ENCODE measurements around the gene TMEM54.

Gene TMEM54, protein sequence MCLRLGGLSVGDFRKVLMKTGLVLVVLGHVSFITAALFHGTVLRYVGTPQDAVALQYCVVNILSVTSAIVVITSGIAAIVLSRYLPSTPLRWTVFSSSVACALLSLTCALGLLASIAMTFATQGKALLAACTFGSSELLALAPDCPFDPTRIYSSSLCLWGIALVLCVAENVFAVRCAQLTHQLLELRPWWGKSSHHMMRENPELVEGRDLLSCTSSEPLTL

DNA sequence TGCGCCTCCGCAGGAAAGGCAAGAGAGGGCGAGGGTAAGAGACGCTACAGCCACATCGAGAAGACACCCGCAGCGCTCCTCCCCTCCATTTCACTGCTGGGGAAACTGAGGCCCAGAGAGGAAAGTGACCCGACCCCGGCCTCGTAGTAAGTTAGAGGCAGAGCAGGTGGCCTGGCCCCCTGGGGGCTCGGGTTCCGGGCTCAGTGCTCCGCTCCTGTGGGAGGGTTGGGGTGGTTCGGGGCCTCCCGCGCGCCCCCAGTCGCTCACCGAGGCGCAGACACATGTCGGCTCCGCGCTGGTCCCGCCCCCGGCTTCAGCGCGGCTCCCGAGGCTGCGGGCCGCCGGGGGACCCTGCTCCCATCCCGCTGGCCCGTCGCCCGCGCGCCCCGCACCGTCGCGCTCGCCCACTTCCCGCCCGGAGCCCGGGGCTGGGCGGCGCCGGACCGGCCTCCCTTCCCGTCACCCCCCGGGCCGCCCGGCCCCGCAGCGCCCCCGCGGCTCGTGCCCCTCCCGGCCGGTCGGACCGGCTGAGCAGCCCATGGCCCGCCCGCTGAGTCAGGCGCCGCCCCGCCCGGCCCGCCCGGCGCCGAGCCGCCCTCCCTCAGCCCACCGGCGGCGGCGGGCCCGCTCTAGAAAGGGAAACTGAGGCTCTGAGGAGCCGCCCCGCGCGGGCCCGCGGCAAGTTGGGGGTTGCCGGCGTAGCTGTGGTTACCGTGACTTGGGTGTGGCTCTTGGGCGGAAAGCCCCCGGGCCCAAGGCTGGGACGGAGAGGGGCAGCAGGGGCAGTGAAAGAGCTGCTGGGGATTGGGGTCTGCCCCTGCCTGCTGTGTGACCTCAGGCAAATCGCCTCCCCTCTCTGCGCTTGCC is at the start of gene TMEM54:
Gene TMEM54 (minus strand): TSS at position 434 of the 867 bp plus-strand sequence. CDS start 151 bp downstream, at position 283.
- DNase-seq = peak in 1 of 2 experiments; percentile 39
- TF ChIP-seq POLR2A (IDR thresholded peaks at IDR 0.05; ENCODE audit: low read length) = no peak
- TF ChIP-seq GATA1 (IDR thresholded peaks at IDR 0.05; ENCODE audit: low read depth, low read length) = no peak

DNA sequence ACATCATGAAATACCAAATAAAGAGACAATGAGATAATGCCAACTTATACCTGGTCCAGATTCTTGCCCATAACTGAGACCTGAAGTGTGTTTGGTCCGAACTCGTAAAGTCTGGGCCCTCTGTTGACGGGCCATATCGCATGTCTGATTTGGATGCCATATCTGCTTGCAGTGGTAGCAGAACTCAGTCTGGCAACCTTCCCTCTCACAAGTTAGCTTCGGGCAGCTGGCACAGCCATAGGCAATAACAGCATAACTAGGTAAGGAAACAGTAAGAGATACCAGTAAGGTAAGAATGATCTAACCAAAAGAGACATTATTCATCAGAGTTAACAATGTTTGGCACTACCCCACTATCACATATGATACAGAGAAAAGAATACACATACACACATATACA is 48.3 kb upstream of the TMEM54 start:
- no peak for DNase-seq
- no peak for TF ChIP-seq POLR2A (IDR thresholded peaks at IDR 0.05; ENCODE audit: low read length)
- no peak for TF ChIP-seq GATA1 (IDR thresholded peaks at IDR 0.05; ENCODE audit: low read depth, low read length)

DNA sequence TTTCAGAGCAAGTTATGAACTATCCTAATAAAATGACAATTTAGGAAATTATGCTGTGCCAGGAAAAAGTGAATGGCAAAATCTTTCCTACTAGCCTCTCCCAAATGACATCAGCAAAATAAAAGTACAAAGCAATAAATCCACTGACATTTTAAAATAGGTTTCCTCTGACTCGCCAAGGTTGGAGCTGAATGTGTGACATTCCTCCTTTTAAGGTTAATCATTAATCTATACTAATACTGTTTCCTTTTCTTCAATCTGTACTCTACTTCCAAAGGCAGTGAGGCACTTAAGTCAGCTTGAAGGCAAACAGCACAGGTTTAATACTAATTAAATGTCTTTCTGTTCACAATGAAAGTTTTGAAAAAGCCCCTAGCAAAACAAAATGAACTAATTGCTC is 47.7 kb upstream of the TMEM54 start:
- DNase-seq = no peak
- TF ChIP-seq GATA1 (IDR thresholded peaks at IDR 0.05; ENCODE audit: low read depth, low read length) (no peak), POLR2A (IDR thresholded peaks at IDR 0.05; ENCODE audit: low read length) (no peak)

DNA sequence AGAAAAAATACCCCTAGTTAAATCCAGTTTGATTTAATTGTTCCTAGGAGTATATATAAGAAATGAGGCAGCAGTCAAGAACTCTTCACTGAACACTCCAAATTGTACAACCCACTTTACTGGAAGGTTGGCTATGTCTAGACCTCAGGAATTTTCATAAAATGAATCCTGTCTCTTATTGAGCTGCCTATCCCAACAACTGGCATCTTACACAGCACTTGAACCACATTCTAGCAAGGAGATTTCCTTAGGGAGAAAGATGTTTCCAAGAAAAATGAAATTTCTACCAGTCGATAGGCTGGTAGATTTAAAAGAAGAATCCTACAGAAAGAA is 47.2 kb upstream of the TMEM54 start:
- TF ChIP-seq GATA1 (IDR thresholded peaks at IDR 0.05; ENCODE audit: low read depth, low read length) (no peak), POLR2A (IDR thresholded peaks at IDR 0.05; ENCODE audit: low read length) (no peak)
- DNase-seq = no peak

DNA sequence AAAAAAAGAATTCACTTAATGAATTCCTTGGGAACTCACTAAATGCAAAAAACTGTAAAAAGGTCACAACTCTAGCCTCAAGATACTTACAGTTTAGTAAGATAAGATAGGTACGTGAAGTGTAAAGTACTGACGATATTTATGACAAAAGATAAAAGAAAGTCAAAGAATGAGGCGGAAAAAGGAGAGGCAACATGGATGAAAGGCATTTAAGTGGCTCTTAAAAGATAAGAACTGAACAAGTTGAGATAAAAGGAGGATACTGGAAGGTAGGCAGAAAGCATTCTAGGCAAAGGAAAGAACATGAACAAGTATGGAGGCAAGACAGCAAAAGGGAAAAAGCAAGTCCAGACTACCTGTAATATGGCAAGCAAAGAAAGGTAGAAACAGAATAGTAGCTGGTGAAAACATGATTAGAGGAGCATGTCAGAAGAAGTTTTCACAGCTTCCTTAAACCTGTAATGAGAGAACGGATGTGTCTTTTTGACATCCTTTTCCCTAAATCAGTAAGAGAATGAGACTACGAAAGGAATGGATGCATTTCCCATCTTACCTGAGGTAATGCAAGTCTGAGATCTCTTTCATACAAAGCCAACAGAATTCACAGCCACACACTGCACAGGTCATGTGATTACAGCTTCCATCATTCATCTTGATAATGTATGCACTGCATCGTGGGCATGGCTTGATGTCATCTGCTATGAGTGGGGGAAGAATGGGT is 46.6 kb upstream of the TMEM54 start:
- no peak for TF ChIP-seq POLR2A (IDR thresholded peaks at IDR 0.05; ENCODE audit: low read length)
- no peak for TF ChIP-seq GATA1 (IDR thresholded peaks at IDR 0.05; ENCODE audit: low read depth, low read length)
- DNase-seq = no peak

DNA sequence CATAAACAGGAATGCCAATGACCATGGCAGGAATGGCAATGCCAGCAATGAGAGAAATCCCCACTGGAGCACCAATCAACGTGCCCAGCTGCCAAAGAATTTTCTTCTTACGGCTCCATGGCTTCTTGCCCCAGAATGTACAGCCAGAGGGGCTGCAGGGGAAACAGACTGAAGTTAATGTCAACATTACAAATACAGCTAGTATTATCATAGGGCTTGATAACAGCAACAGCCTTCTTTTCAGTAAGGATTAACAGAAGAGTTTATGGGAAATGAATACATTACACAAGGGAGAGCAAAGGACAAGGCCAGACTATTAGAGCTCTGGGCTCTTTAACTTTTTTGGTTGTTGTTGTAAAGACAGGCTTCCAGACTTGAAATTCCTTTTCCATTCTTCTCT is 45.2 kb upstream of the TMEM54 start:
- no peak for DNase-seq
- TF ChIP-seq POLR2A (IDR thresholded peaks at IDR 0.05; ENCODE audit: low read length) = no peak
- no peak for TF ChIP-seq GATA1 (IDR thresholded peaks at IDR 0.05; ENCODE audit: low read depth, low read length)

DNA sequence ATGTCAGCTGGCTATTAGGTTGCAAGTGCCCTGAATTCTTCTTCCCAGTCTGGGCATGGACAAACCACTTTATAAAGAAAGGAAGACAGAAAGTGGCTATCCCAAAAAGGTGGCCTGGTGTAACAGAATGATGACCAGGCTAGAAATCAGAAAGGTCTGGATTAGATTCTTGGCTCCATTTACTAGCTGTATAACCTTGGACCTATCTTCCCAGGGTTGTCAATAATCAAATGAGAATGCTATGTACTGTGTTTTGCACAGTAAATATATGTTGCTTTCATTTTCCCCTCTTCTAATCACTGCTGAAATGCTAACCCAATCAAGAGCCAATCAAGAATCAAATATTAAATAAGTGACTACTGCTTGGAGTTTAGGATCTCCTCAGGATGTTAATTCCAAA is 43.0 kb upstream of the TMEM54 start:
- TF ChIP-seq GATA1 (IDR thresholded peaks at IDR 0.05; ENCODE audit: low read depth, low read length) (no peak), POLR2A (IDR thresholded peaks at IDR 0.05; ENCODE audit: low read length) (no peak)
- DNase-seq = no peak

DNA sequence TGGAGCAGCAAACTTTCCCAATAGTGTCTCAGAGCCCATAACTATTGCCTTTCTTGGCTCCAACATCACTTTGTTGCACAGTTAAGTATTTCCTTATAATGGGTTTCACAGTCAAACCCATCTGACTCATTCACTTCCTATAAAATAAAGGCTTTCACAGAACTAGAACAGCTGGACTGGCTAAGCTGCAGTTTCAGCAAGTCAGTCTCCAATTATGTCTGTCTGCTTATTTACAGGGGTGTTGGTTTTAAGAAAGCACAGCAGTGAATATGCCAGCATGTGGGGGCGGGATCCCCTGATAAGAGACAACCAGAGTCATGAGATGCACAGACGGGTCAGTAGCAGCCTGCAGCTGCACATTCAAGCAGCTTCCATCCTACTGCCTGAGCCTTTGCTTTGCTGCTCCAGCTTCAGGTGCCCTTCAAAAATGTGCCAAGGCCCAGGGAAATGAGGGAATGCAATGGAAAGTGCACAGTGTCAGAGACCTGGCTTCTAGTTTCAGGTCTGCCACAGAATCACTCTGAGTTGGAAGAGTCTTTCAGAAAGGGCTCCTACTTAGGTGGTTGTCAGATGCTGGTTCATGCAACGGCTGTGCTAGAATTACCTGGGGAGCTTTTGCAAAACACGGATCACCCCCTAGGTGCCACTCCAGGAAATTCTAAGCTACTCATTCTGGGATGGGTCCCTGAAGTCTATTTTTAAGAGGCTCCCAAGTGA is 38.6 kb upstream of the TMEM54 start:
- DNase-seq = peak; percentile 84 to 91
- TF ChIP-seq GATA1 (IDR thresholded peaks at IDR 0.05; ENCODE audit: low read depth, low read length) = peak; percentile 31
- TF ChIP-seq POLR2A (IDR thresholded peaks at IDR 0.05; ENCODE audit: low read length) = no peak

DNA sequence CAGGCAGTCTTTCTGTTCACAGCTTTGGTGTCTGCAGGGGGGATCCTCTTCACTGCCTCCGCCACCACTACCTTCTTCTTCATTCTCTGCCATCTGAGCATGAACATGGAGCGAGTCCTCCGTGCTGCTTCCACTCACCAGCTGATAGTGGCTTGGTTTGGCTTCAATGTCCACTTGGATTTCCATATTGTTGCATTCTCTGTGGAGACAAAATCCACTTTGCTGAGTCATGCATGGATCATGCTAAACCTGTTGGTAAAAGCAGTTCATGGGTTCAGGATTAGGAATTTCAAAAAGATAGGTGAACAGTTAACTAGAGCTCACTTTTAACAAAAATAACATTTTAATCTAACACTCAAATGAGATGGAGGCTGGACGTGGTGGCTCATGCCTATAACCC is 35.9 kb upstream of the TMEM54 start:
- no peak for DNase-seq
- TF ChIP-seq POLR2A (IDR thresholded peaks at IDR 0.05; ENCODE audit: low read length) (no peak), GATA1 (IDR thresholded peaks at IDR 0.05; ENCODE audit: low read depth, low read length) (no peak)

DNA sequence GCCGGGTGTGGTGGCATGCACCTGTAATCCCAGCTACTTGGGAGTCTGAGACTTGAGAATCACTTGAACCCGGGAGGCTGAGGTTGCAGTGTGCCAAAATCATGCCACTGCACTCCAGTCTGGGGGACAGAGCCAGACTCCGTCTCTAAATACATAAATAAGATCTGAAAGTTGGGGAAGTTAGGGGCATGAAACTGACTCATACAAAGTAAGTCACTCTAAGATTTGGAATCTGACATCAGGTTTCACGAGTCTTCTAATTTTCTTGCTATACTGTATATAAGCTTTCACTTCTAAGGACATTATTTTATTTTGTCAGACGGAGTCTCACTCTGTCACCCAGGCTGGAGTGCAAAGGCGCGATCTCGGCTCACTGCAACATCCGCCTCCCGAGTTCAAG is 33.3 kb upstream of the TMEM54 start:
- TF ChIP-seq GATA1 (IDR thresholded peaks at IDR 0.05; ENCODE audit: low read depth, low read length) (no peak), POLR2A (IDR thresholded peaks at IDR 0.05; ENCODE audit: low read length) (no peak)
- no peak for DNase-seq

DNA sequence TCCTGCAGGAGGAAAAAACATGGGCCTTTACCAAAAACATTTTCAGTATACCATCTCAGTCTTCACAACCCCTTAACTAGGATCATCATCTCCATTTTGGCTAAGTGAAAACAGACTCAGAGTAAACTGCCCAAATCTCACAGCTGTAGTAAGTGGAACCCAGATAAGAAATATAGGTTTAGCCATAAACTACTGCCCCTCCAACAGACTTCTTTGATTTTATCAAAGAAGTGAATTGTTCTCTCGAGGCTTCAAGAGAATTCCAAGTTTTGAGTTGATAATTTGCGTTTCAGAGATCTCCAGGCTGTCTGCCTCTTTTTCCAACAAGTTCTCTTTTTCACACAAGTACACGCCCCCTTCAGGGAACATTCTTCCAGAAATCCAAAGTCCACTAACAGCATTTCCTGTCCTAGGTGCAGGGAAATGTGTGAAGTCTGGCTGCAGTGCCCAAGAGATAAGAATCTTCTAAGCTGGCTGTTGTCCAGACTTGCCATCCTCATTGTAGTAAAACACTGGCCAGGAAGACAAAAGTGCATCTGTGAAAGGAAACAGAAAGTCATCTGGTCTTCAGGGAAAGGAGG is 32.6 kb upstream of the TMEM54 start:
- TF ChIP-seq GATA1 (IDR thresholded peaks at IDR 0.05; ENCODE audit: low read depth, low read length) (no peak), POLR2A (IDR thresholded peaks at IDR 0.05; ENCODE audit: low read length) (no peak)
- DNase-seq = peak; percentile 22 to 29

DNA sequence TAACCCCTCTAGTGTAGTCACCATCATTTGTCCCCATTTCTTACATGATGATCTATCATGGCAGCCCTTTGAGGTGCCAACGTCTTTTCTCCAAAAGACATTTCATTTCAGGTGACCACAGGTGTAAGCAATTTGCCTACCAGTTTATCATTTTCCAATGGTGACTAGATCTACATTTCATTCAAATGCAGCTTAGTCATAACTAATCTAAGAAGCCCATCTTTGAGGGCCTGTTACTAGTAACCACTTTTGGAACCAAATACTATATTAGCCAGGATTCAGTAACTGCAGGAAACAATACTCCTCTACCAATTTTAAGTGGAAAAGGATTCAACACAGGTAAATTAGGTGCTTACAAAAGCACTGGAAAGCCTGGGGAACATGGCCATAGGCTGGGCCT is 30.6 kb upstream of the TMEM54 start:
- TF ChIP-seq POLR2A (IDR thresholded peaks at IDR 0.05; ENCODE audit: low read length) = no peak
- TF ChIP-seq GATA1 (IDR thresholded peaks at IDR 0.05; ENCODE audit: low read depth, low read length) = no peak
- DNase-seq = no peak

DNA sequence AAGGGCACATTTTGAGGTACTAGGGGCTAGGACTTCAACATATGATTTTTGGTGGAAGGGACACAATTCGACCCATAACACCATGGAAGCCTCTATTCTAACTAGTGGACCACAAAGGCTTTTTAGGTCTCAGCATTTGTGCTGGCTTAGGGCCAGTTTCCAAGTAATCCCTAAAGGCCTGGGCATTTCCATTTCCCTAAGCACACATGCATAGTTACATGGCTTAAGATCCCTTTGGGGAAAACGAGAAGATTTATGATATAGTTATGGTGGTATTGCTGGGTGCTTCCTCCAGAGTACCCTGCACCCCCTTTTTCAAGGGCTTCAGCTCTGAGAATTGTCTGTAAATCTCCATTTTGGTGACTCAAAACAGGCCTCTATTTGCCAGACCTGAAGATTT is 28.2 kb upstream of the TMEM54 start:
- no peak for DNase-seq
- TF ChIP-seq GATA1 (IDR thresholded peaks at IDR 0.05; ENCODE audit: low read depth, low read length) (no peak), POLR2A (IDR thresholded peaks at IDR 0.05; ENCODE audit: low read length) (no peak)

Data from erythroblast (primary cell).